NCI-H446 treated with DMSO at 0.1 percent for 48 hours (cell line): ENCODE results near the gene ABL2.
"Not testable (repeated sequence)": the region's sequence is repeated elsewhere in the genome, so short reads cannot be mapped to it uniquely, and the experiment has no call there.

Experiments used
- DNase-seq: peaks from one replicate; lab custom pipeline; 2025; lab: John Stamatoyannopoulos, UW

ABL2 gene

GRCh38 chr1:179213317-179213716 lies 16.2 kb downstream of the ABL2 start:
- DNase-seq, result not testable (repeated sequence)

DNA sequence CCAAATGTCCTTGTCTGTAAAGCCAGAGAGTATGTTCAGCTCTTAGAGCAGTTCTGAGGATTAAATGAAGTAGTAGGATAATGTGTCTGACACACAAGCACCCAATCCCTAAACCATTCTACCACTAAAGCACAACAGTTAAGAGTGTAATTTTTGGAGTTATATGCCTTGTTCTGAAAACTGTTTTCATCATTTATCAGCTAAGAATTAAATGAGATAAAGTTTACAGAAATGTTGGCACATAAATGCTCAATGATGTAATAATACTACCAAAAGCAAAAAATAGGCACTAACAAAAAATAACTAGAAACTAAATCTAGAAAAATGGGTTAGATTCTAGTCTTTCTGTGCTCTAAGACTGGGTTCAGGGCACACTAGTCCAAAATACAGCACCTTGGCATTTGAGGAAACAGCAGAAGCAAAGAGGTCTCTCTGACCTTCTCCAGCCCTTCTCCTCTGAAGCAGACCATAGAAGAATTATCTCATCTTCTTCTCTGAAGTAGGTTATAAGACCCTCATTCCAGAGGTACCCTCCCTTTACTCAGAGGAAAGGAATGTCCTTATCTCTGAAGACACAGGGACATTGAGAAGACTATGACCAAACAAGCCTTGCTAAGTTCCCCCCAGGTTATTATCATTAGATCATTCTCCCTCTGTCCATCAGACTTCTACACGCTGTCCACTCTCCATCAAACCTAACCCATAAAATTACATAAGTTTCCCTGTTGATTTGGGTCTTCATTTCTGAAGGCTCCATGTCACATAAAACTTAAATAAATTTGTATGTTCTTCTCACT lies 20.6 kb downstream of the ABL2 start:
- DNase-seq, result no peak

- DNase-seq, result peak; percentile 77
Observed at GRCh38 chr1:179206812-179207211, 22.7 kb downstream of the ABL2 start.

DNA sequence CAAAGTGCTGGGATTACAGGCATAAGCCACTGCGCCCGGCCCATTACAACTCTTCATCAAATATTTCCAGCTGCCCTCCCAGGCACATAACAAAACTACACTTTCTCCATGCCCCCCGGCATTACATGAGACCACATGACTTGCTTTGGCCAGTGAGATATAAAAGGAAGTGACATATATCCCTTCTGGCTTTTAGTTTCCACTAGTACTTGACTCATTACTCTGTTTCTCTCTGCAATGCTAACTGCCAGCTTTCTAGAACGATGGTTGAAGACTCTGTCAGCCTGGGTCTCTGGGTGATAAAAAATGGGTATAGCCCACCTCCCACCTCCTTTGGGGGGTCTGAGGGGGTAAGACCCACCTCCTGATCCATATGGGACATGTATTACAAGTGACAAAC lies 24.2 kb downstream of the ABL2 start:
- DNase-seq, result no peak

GRCh38 chr1:179202161-179202560 lies 27.3 kb downstream of the ABL2 start:
- no peak for DNase-seq

DNA sequence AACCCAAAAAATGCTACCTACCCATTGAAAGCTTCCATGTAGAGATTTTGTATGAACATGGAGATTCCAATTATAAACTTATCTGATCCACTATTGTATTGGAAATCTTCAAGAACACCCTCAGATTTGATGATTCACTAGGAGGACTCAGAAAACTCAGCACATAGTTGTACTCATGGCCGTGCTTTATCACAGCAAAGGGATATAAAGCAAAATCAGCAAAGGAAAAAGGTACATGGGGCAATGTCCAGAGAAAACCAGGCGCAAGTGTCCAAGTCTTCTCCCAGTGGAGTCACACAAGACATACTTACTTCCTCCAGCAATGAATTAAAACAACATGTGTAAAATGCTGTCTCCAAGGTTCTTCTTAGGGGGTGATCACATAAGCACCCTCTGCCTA lies 28.9 kb downstream of the ABL2 start:
- DNase-seq, result no peak

DNA sequence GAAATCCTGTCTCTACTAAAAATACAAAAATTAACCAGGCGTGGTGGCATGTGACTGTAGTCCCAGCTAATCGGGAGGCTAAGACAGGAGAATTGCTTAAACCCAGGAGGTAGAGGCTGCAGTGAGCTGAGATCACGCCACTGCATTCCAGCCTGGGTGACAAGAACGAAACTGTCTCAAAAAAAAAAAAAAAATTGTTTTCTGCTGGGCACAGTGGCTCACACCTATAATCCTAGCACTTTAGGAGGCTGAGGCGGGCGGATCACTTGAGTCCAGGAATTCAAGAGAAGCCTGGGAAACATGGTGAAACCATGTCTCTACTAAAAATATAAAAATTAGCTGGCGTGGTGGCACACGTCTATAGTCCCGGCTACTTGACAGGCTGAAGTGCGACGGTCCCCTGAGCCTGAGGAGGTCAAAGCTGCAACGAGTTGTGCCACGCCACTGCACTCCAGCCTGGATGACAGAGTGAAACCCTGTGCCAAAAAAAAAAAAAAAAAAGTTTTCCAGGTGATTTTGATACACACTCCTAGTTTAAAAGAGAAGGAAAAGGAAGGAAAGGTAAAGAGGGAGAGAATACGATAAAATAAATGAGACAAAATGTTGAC lies 31.7 kb downstream of the ABL2 start:
- no peak for DNase-seq

GRCh38 chr1:179195857-179196256 lies 33.6 kb downstream of the ABL2 start:
- not testable (repeated sequence) for DNase-seq

GRCh38 chr1:179195376-179195775 lies 34.1 kb downstream of the ABL2 start:
- DNase-seq, result no peak

- no peak for DNase-seq
Observed at GRCh38 chr1:179194068-179194537, 35.4 kb downstream of the ABL2 start.

GRCh38 chr1:179190861-179191260 lies 38.6 kb downstream of the ABL2 start:
- DNase-seq, result no peak

GRCh38 chr1:179187735-179188471 lies 41.6 kb downstream of the ABL2 start:
- DNase-seq, result no peak

- no peak for DNase-seq
Observed at GRCh38 chr1:179187043-179187442, 42.4 kb downstream of the ABL2 start.

- no peak for DNase-seq
Observed at GRCh38 chr1:179184403-179184802, 45.1 kb downstream of the ABL2 start.

DNA sequence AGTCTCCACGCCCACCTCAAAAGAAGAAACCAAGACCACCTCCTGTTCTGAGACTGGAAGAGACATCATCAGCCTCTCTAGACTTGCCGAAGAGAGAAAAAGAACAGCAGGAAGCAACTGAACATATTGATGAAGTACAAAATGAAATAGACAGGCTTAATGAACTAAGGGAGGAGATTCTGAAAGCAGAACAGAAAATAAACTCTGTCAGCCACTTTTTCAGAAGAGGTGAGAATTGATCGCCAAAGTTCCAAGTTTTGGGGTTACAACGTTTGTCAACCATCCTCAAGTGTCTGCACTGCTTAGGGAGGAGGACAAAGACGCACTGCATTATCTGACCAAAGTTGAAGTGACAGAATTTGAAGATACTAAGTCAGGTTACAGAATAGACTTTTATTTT lies 45.6 kb downstream of the ABL2 start:
- no peak for DNase-seq

GRCh38 chr1:179178950-179179349 lies 50.5 kb downstream of the ABL2 start:
- DNase-seq, result no peak

DNA sequence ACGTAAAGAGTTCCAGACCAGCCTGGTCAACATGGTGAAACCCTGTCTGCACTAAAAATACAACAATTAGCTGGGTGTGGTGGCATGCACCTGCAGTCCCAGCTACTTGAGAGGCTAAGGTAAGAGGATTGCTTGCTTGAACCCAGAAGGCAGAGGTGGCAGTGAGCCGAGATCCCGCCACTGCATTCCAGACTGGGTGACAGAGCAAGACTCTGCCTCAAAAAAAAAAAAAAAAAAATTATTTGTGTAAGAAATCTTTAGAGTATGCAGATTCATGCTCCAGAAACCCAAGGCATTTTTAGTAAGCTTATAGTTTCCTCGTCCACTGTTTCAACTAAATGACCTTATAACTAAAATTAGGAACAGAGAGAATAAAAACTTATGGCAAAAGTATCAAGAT lies 51.3 kb downstream of the ABL2 start:
- DNase-seq, result no peak

DNA sequence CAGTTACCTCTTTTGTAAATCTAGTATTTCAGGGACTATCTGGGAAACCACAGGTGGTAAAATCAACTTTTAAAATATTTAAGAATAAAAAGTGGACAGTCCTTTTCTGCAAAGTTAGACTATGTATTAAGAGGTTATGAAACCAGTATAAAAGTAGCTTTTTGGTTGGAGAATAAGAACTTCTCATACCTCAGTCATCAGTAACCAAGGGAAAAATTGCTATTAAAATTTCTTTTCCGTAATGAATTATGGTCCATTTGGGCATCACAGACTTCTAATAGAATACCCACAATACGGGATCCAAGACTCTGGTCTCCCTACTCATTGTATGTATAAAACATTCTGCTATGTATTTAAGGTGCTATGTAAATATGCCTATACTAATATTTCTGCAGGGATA lies 51.9 kb downstream of the ABL2 start:
- no peak for DNase-seq

- no peak for DNase-seq
Observed at GRCh38 chr1:179177182-179177581, 52.3 kb downstream of the ABL2 start.

DNA sequence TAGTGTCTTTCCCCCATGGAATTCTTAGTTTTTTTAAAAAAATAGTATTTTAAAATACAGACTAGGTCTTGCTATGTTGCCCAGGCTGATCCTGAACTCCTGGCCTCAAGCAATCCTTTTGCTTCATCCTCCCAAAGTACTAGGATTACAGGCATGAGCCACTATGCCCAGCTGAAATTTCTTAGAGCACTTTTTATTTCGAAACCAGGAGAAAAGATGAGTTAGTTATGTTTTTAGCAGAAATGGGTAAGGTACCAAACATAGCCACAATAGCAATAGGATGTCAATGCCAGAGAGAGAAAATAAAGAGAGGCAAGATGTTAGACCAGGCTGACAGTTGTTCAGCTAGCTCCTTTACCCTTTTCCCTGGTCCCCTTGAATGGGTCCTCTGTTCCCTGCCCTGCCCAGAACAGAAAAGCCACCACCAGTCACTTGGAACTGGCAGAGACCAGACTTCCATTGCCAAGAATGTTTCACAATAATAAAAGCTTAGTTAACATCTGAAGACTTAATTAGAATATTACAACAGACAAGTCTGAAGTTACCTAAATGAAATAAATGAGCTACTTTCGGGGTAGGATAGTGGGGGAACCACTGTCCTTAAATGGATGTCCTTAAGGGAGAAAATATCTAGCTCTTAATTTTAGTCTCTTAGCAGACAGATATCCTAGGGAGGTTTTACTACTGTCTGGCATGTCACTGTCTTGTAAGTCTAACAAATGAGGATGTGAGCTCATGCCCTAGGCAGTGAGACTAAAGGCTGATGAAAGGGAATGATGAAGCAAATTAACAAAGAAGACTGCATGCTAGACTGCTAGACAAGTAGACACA lies 54.3 kb downstream of the ABL2 start:
- peak; percentile 14 for DNase-seq

DNA sequence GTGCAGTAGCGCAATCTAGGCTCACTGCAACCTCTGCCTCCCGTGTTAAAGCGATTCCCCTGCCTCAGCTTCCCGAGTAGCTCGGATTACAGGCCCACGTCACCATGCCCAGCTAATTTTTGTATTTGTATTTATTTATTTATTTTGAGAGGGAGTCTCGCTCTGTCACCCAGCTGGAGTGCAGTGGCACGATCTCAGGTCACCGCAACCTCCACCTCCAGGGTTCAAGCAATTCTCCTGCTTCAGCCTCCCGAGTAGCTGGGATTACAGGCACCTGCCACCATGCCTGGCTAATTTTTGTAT lies 59.1 kb downstream of the ABL2 start:
- not testable (repeated sequence) for DNase-seq
